OCI-LY1 (cell line): ENCODE measurements around the gene VEPH1.

Experiments used
- H2AFZ ChIP-seq: fragments of 200-600 bp; sonication (generic), shearing (Covaris generic); 2 replicates; pipeline ENCODE4 v1.6.0; 2014; ENCODE audit warnings: antibody characterized with exemption, mild to moderate bottlenecking, low read length
- H3F3A ChIP-seq: fragments of 200-600 bp; sonication (generic), shearing (Covaris generic); 2 replicates; pipeline ENCODE4 v1.6.0; 2014; ENCODE audit warnings: mild to moderate bottlenecking, antibody characterized with exemption, low read length, moderate library complexity; ENCODE audit not compliant: insufficient read depth
- H3K27ac ChIP-seq: fragments of 200-600 bp; sonication (generic); 2 replicates; pipeline ENCODE4 v1.5.1; 2014; ENCODE audit warnings: low read length, mixed run types, mild to moderate bottlenecking, low read depth; ENCODE audit not compliant: poor library complexity, severe bottlenecking
- H3K27me3 ChIP-seq: fragments of 200-600 bp; sonication (generic); 2 replicates; pipeline ENCODE4 v1.6.0; 2014; ENCODE audit warnings: antibody characterized with exemption, mild to moderate bottlenecking, low read length, moderate library complexity; ENCODE audit not compliant: insufficient read depth
- H3K36me3 ChIP-seq: fragments of 200-600 bp; sonication (generic); 2 replicates; pipeline ENCODE4 v1.6.1; 2014; ENCODE audit warnings: mild to moderate bottlenecking, antibody characterized with exemption, low read length, moderate library complexity, mixed read lengths; ENCODE audit not compliant: insufficient read depth
- H3K4me1 ChIP-seq: fragments of 200-600 bp; sonication (generic); 2 replicates; pipeline ENCODE4 v1.5.1; 2014; ENCODE audit warnings: mild to moderate bottlenecking, low read length, moderate library complexity; ENCODE audit not compliant: insufficient read depth, severe bottlenecking
- H3K4me2 ChIP-seq: fragments of 200-600 bp; sonication (generic), shearing (Covaris generic); 2 replicates; pipeline ENCODE4 v1.6.1; 2014; ENCODE audit warnings: low read length
- H3K4me3 ChIP-seq: fragments of 200-600 bp; sonication (generic); 2 replicates; pipeline ENCODE4 v1.5.1; 2014; ENCODE audit warnings: low read length, low read depth, mild to moderate bottlenecking, mixed read lengths; ENCODE audit not compliant: poor library complexity, severe bottlenecking
- H3K79me2 ChIP-seq: fragments of 200-600 bp; shearing (Covaris generic); 2 replicates; pipeline ENCODE4 v1.6.1; 2016; ENCODE audit warnings: mixed run types, low read length, mixed read lengths; ENCODE audit not compliant: insufficient read depth
- H3K9ac ChIP-seq: fragments of 200-600 bp; sonication (generic), shearing (Covaris generic); 2 replicates; pipeline ENCODE4 v1.6.1; 2014; ENCODE audit warnings: mild to moderate bottlenecking, low read length, mixed read lengths
- H3K9me2 ChIP-seq: fragments of 200-600 bp; sonication (generic), shearing (Covaris generic); 2 replicates; pipeline ENCODE4 v1.6.1; 2014; ENCODE audit warnings: low read depth, mild to moderate bottlenecking, low read length, mixed read lengths
- H3K9me3 ChIP-seq: fragments of 200-600 bp; shearing (Covaris generic); 2 replicates; pipeline ENCODE4 v1.6.1; 2014; ENCODE audit warnings: low read length, mixed read lengths
- H4K20me1 ChIP-seq: fragments of 200-600 bp; sonication (generic), shearing (Covaris generic); 2 replicates; pipeline ENCODE4 v1.6.0; 2016; ENCODE audit warnings: mild to moderate bottlenecking, low read length; ENCODE audit not compliant: insufficient read depth
- EZH2 ChIP-seq: fragments of 200-600 bp; sonication (generic), shearing (Covaris generic); IDR thresholded peaks from 2 replicates; pipeline ENCODE4 v1.8.0; 2017; ENCODE audit warnings: borderline replicate concordance, mixed run types, mild to moderate bottlenecking, antibody characterized with exemption, low read length, moderate library complexity, mixed read lengths
- TF ChIP-seq, protein P1 (sequence below): fragments of 200-600 bp; sonication (generic), shearing (Covaris generic); IDR thresholded peaks from 2 replicates; pipeline ENCODE4 v1.5.1; 2017; ENCODE audit warnings: mild to moderate bottlenecking, antibody characterized with exemption, low read length, moderate library complexity, mixed read lengths

The VEPH1 gene

GRCh38 chr3:157463816-157464215 is 39.4 kb downstream of the VEPH1 start:
- H3K9ac ChIP-seq, result no peak overlapping the region
- H3K36me3 ChIP-seq, result no peaks in the 10 kb centered on the region
- H2AFZ ChIP-seq, result no peak overlapping the region
- no peak overlapping the region for H3K27ac ChIP-seq
- TF ChIP-seq EZH2, result no peak
- TF ChIP-seq, protein P1, sequence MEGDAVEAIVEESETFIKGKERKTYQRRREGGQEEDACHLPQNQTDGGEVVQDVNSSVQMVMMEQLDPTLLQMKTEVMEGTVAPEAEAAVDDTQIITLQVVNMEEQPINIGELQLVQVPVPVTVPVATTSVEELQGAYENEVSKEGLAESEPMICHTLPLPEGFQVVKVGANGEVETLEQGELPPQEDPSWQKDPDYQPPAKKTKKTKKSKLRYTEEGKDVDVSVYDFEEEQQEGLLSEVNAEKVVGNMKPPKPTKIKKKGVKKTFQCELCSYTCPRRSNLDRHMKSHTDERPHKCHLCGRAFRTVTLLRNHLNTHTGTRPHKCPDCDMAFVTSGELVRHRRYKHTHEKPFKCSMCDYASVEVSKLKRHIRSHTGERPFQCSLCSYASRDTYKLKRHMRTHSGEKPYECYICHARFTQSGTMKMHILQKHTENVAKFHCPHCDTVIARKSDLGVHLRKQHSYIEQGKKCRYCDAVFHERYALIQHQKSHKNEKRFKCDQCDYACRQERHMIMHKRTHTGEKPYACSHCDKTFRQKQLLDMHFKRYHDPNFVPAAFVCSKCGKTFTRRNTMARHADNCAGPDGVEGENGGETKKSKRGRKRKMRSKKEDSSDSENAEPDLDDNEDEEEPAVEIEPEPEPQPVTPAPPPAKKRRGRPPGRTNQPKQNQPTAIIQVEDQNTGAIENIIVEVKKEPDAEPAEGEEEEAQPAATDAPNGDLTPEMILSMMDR, result no peak
- 0 out of 2 replicates have a peak, but pooled peaks cover 3% of the 10 kb centered on the region for H3K27me3 ChIP-seq
- H3K9me3 ChIP-seq, result no peaks in the 10 kb centered on the region
- H3K4me3 ChIP-seq, result no peak overlapping the region
- no peaks in the 10 kb centered on the region for H3K9me2 ChIP-seq
- no peaks in the 10 kb centered on the region for H3K4me1 ChIP-seq
- no peaks in the 10 kb centered on the region for H4K20me1 ChIP-seq
- H3K4me2 ChIP-seq, result no peak overlapping the region
- no peaks in the 10 kb centered on the region for H3K79me2 ChIP-seq
- no peaks in the 10 kb centered on the region for H3F3A ChIP-seq

DNA sequence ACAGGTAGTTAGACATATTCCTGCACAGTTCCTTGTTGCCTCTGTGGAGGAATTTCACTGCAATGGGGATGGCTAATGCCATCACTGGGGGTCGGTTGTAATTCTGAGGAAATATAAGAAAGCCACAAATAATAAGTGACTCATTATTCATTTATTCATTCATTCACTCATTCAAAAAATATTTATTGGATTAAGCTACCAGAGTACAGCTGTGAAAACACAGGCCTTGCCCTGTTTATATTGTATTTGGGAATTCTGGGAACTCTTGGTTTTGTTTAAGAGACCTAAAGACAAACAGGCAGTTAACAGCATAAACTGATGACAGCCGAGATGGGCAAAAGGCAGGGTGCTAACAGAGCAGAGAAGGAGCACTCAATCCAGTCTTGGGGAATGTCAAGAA is 43.0 kb downstream of the VEPH1 start:
- H3F3A ChIP-seq, result no peaks in the 10 kb centered on the region
- no peak overlapping the region for H3K27ac ChIP-seq
- no peaks in the 10 kb centered on the region for H3K4me1 ChIP-seq
- 0 out of 2 replicates have a peak, but pooled peaks cover 3% of the 10 kb centered on the region for H3K27me3 ChIP-seq
- no peaks in the 10 kb centered on the region for H3K9me2 ChIP-seq
- H3K4me2 ChIP-seq, result no peak overlapping the region
- TF ChIP-seq, protein P1, result no peak
- TF ChIP-seq EZH2, result no peak
- no peaks in the 10 kb centered on the region for H3K36me3 ChIP-seq
- H4K20me1 ChIP-seq, result no peaks in the 10 kb centered on the region
- H3K4me3 ChIP-seq, result no peak overlapping the region
- no peak overlapping the region for H2AFZ ChIP-seq
- H3K9ac ChIP-seq, result no peak overlapping the region
- H3K79me2 ChIP-seq, result no peaks in the 10 kb centered on the region
- H3K9me3 ChIP-seq, result no peaks in the 10 kb centered on the region

GRCh38 chr3:157459706-157460105 is 43.5 kb downstream of the VEPH1 start:
- Histone ChIP-seq H3K4me2 (no peak overlapping the region), H3K4me1 (no peaks in the 10 kb centered on the region), H3K27ac (no peak overlapping the region), H3K9ac (no peak overlapping the region), H3F3A (no peaks in the 10 kb centered on the region), H3K9me3 (no peaks in the 10 kb centered on the region), H3K79me2 (no peaks in the 10 kb centered on the region), H3K36me3 (no peaks in the 10 kb centered on the region), H2AFZ (no peak overlapping the region), H3K27me3 (0 out of 2 replicates have a peak, but pooled peaks cover 3% of the 10 kb centered on the region), H4K20me1 (no peaks in the 10 kb centered on the region), H3K9me2 (no peaks in the 10 kb centered on the region), H3K4me3 (no peak overlapping the region)
- TF ChIP-seq, protein P1, result no peak
- TF ChIP-seq EZH2, result no peak
